ENCODE measurements around the gene CCDC57.

DNA sequence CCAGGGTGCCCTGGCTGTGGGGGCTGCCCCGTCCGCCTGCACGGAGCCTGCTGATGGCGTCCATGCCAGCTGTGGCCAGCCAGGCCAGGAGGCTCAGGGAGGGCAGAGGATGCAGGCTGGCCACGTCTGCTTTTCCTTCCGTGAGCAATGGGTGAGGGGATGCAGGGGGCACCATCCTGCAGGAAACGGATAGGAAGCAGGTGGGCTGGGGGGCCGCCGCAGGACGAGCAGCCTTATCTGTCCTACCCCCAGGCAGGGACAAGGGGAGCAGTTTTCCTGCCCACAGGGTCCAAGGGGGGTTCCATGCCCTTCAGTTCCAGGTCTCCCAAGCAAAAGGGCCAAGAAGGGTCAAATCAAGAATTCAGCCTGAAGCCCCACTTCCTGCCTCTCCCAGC is 153.8 kb downstream of the CCDC57 start:
- no peak for TF ChIP-seq CTCF (conservative IDR thresholded peaks at IDR 0.05; ENCODE audit: low read depth, low read length)
- TF ChIP-seq EZH2 (IDR thresholded peaks at IDR 0.05; ENCODE audit: low read length, unreplicated experiment), result no peak
- TF ChIP-seq EZH2phosphoT487 (IDR thresholded peaks at IDR 0.05; ENCODE audit: borderline replicate concordance, low read length), result no peak
